ENCODE data around the gene GOLGB1. TPM values are rescaled to one million over a fixed set of nuclear protein-coding genes. Genes with fewer than 3 reads are reported as not detected.

Gene GOLGB1
- total RNA-seq, 1 donor from 2014 or later, result 40.9 TPM

DNA sequence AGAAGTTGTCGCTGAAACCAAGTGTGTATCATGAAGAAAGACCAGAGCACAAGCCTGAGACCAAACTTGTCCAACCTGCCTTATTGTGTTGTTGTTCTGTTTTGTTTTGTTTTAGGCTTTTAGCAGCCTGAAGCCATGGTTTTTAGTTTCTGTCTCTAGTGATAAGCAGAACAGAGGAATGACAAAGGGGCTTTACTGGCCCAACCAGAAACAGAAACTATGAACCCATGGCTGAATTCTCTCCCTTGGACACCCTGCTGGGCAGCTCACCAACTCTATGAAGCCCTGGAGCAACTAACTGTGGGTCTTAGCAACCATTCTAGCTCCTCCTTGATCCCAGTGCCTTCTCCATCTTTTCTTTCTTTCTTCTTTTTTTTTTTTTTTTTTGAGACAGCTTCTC, 119.2 kb downstream of the GOLGB1 start:
- TF ChIP-seq CTCF (IDR thresholded peaks at IDR 0.05; ENCODE audit: partially characterized antibody, unreplicated experiment), result no peak
- Mint-ChIP-seq H3K27ac (ENCODE audit: unreplicated experiment) (no peak overlapping the region), H3K27me3 (ENCODE audit: unreplicated experiment) (no peaks in the 10 kb centered on the region), H3K36me3 (ENCODE audit: unreplicated experiment) (peaks cover 3% of the 10 kb centered on the region), H3K9me3 (ENCODE audit: unreplicated experiment) (no peaks in the 10 kb centered on the region), H3K4me3 (ENCODE audit: unreplicated experiment) (no peak overlapping the region), H3K4me1 (ENCODE audit: low read depth, unreplicated experiment) (peaks cover 4% of the 10 kb centered on the region)
- no peak for DNase-seq

DNA sequence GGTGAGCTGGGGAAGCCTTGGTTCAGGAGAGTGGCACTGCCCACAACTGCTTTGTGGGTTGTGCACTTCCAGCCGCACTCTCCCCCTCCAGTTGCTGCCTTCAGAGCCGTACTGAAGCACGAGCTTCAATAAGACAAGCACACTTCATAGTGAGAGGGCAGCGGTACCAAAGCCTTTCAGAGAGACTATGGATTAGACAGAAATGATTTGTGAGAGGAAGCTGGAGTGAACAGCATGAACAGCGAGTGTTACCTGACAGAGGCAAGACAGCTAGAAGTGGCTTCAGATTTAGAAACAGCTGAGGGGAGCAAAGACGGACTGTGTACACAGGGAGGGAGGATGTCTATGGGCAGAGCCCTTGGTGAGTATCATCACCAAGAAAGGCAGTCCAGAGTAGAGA, 119.9 kb downstream of the GOLGB1 start:
- Mint-ChIP-seq H3K27me3 (ENCODE audit: unreplicated experiment) (no peaks in the 10 kb centered on the region), H3K4me3 (ENCODE audit: unreplicated experiment) (no peak overlapping the region), H3K36me3 (ENCODE audit: unreplicated experiment) (no peaks in the 10 kb centered on the region), H3K4me1 (ENCODE audit: low read depth, unreplicated experiment) (peaks cover 10% of the 10 kb centered on the region), H3K9me3 (ENCODE audit: unreplicated experiment) (peaks cover 2% of the 10 kb centered on the region), H3K27ac (ENCODE audit: unreplicated experiment) (no peak overlapping the region)
- TF ChIP-seq CTCF (IDR thresholded peaks at IDR 0.05; ENCODE audit: partially characterized antibody, unreplicated experiment), result no peak
- no peak for DNase-seq

GRCh38 chr3:121627622-121628021, 121.9 kb downstream of the GOLGB1 start:
- DNase-seq, result no peak
- H3K4me1 Mint-ChIP-seq (ENCODE audit: low read depth, unreplicated experiment), result peaks cover 13% of the 10 kb centered on the region
- no peaks in the 10 kb centered on the region for H3K36me3 Mint-ChIP-seq (ENCODE audit: unreplicated experiment)
- H3K9me3 Mint-ChIP-seq (ENCODE audit: unreplicated experiment), result peaks cover 5% of the 10 kb centered on the region
- H3K4me3 Mint-ChIP-seq (ENCODE audit: unreplicated experiment), result no peak overlapping the region
- no peak for TF ChIP-seq CTCF (IDR thresholded peaks at IDR 0.05; ENCODE audit: partially characterized antibody, unreplicated experiment)
- H3K27me3 Mint-ChIP-seq (ENCODE audit: unreplicated experiment), result peaks cover 2% of the 10 kb centered on the region
- H3K27ac Mint-ChIP-seq (ENCODE audit: unreplicated experiment), result no peak overlapping the region

GRCh38 chr3:121627211-121627610, 122.3 kb downstream of the GOLGB1 start:
- DNase-seq, result peak; percentile 19
- H3K27me3 Mint-ChIP-seq (ENCODE audit: unreplicated experiment), result peaks cover 2% of the 10 kb centered on the region
- H3K4me1 Mint-ChIP-seq (ENCODE audit: low read depth, unreplicated experiment), result peaks cover 13% of the 10 kb centered on the region
- H3K9me3 Mint-ChIP-seq (ENCODE audit: unreplicated experiment), result peaks cover 5% of the 10 kb centered on the region
- H3K27ac Mint-ChIP-seq (ENCODE audit: unreplicated experiment), result no peak overlapping the region
- no peaks in the 10 kb centered on the region for H3K36me3 Mint-ChIP-seq (ENCODE audit: unreplicated experiment)
- no peak overlapping the region for H3K4me3 Mint-ChIP-seq (ENCODE audit: unreplicated experiment)
- no peak for TF ChIP-seq CTCF (IDR thresholded peaks at IDR 0.05; ENCODE audit: partially characterized antibody, unreplicated experiment)

DNA sequence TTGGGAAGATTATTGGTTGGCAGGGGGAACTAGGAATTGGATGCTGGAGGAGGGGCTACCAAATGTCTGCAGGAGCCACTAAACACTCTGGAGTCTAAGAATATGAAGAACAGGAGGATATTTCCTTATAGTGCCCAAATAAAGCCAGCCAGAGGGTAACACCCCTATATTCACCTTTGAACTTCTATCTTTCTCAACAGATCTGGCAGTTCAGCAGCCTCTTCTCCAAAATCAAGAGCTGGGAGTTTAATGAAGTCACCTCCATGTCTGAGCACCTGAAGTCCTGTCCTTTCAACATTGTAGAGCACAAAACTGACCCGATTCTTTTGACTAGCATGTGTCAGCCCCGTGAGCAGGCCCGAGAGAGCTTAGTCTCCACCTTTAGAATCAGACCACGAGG, 123.0 kb downstream of the GOLGB1 start:
- Mint-ChIP-seq H3K36me3 (ENCODE audit: unreplicated experiment) (no peaks in the 10 kb centered on the region), H3K27me3 (ENCODE audit: unreplicated experiment) (peaks cover 2% of the 10 kb centered on the region), H3K27ac (ENCODE audit: unreplicated experiment) (no peak overlapping the region), H3K9me3 (ENCODE audit: unreplicated experiment) (peaks cover 5% of the 10 kb centered on the region), H3K4me3 (ENCODE audit: unreplicated experiment) (no peak overlapping the region), H3K4me1 (ENCODE audit: low read depth, unreplicated experiment) (peaks cover 13% of the 10 kb centered on the region)
- TF ChIP-seq CTCF (IDR thresholded peaks at IDR 0.05; ENCODE audit: partially characterized antibody, unreplicated experiment), result no peak
- DNase-seq, result no peak

Measured in glutamatergic neuron (in vitro differentiated cells).